PC-3 (cell line): ENCODE data around the gene MXRA7.

Source experiments
- EZH2 ChIP-seq: fragments of 300-600 bp; sonication (generic); IDR thresholded peaks from one replicate; pipeline ENCODE4 v1.6.1; 2017; ENCODE audit warnings: antibody characterized with exemption, mild to moderate bottlenecking, low read length; ENCODE audit not compliant: unreplicated experiment
- TF ChIP-seq, protein P1 (sequence below): fragments of 300-600 bp; sonication (generic); conservative IDR thresholded peaks from 2 replicates; pipeline ENCODE4 v1.5.1; 2017; ENCODE audit warnings: antibody characterized with exemption, low read depth, mild to moderate bottlenecking, low read length

DNA sequence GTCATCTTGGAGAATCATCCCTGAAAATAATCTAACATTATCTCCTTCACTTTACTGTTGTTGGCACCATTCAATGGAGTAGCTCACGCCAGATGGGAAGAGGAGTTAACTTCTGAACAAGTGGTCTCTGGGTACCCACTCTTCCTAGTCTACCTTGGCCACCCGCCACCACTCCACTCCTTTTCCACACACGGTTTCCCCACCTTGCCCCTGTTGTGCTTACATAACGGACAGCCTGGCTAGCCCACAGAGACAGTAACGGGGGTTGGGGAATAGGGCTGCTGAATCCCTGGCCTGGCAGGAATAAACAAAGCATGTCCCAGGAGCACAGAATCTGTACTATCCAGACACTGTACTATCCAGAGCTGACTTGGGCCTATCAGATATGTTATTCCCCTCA is 3.6 kb upstream of the MXRA7 start:
- TF ChIP-seq, protein P1, sequence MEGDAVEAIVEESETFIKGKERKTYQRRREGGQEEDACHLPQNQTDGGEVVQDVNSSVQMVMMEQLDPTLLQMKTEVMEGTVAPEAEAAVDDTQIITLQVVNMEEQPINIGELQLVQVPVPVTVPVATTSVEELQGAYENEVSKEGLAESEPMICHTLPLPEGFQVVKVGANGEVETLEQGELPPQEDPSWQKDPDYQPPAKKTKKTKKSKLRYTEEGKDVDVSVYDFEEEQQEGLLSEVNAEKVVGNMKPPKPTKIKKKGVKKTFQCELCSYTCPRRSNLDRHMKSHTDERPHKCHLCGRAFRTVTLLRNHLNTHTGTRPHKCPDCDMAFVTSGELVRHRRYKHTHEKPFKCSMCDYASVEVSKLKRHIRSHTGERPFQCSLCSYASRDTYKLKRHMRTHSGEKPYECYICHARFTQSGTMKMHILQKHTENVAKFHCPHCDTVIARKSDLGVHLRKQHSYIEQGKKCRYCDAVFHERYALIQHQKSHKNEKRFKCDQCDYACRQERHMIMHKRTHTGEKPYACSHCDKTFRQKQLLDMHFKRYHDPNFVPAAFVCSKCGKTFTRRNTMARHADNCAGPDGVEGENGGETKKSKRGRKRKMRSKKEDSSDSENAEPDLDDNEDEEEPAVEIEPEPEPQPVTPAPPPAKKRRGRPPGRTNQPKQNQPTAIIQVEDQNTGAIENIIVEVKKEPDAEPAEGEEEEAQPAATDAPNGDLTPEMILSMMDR: no peak
- no peak for TF ChIP-seq EZH2
